Mesendoderm (in vitro differentiated cells): ENCODE data around the gene EEPD1.

Experiments used
- DNase-seq: peaks from one replicate; pipeline ENCODE4 v3.0.0; 2013
- H2AK5ac ChIP-seq: 2 replicates; pipeline ENCODE4 v1.6.1; 2013; ENCODE audit warnings: low read length, inconsistent platforms
- H2BK120ac ChIP-seq: 2 replicates; pipeline ENCODE4 v1.6.1; 2013; ENCODE audit warnings: low read depth, mild to moderate bottlenecking, low read length, moderate library complexity, mixed read lengths
- H2BK15ac ChIP-seq: replicated peaks from 2 replicates; pipeline ENCODE4 v1.6.1; 2013; ENCODE audit warnings: low read depth, mild to moderate bottlenecking, moderate library complexity
- H2BK5ac ChIP-seq: 2 replicates; pipeline ENCODE4 v1.6.1; 2013; ENCODE audit warnings: low read length, inconsistent platforms
- H3K18ac ChIP-seq: 2 replicates; pipeline ENCODE4 v1.6.1; 2013; ENCODE audit warnings: mild to moderate bottlenecking, low read length, mixed read lengths
- H3K23ac ChIP-seq: one replicate; pipeline ENCODE4 v1.6.1; 2013; ENCODE audit warnings: low read length
- H3K27ac ChIP-seq: 2 replicates; pipeline ENCODE4 v1.5.1; 2013; ENCODE audit warnings: low read depth, mild to moderate bottlenecking, inconsistent platforms, low read length, moderate library complexity
- H3K27me3 ChIP-seq: 2 replicates; pipeline ENCODE4 v1.6.1; 2013; ENCODE audit warnings: low read length, control low read depth, mild to moderate bottlenecking, inconsistent platforms; ENCODE audit not compliant: insufficient read depth, poor library complexity
- H3K36me3 ChIP-seq: 2 replicates; pipeline ENCODE4 v1.6.1; 2013; ENCODE audit warnings: low read length, inconsistent platforms; ENCODE audit not compliant: control insufficient read depth, insufficient read depth
- H3K4ac ChIP-seq: one replicate; pipeline ENCODE4 v1.6.1; 2013; ENCODE audit warnings: low read depth, mild to moderate bottlenecking, low read length, moderate library complexity
- H3K4me1 ChIP-seq: 2 replicates; pipeline ENCODE4 v1.6.1; 2013; ENCODE audit warnings: low read depth, low read length, inconsistent platforms; ENCODE audit not compliant: control insufficient read depth
- H3K4me2 ChIP-seq: 2 replicates; pipeline ENCODE4 v1.6.1; 2013; ENCODE audit warnings: low read length
- H3K4me3 ChIP-seq: 2 replicates; pipeline ENCODE4 v1.5.1; 2013; ENCODE audit warnings: mild to moderate bottlenecking, low read length
- H3K56ac ChIP-seq: one replicate; pipeline ENCODE4 v1.6.1; 2013; ENCODE audit warnings: low read length
- H3K79me1 ChIP-seq: 2 replicates; pipeline ENCODE4 v1.6.1; 2013; ENCODE audit warnings: low read length, inconsistent platforms
- H3K79me2 ChIP-seq: 2 replicates; pipeline ENCODE4 v1.6.1; 2013; ENCODE audit warnings: mild to moderate bottlenecking, low read length; ENCODE audit not compliant: control insufficient read depth, insufficient read depth
- H3K9ac ChIP-seq: 2 replicates; pipeline ENCODE4 v1.6.1; 2013; ENCODE audit warnings: low read length, inconsistent platforms
- H4K5ac ChIP-seq: one replicate; pipeline ENCODE4 v1.6.1; 2013; ENCODE audit warnings: low read length
- H4K8ac ChIP-seq: one replicate; pipeline ENCODE4 v1.6.1; 2013; ENCODE audit warnings: low read depth, mild to moderate bottlenecking, control low read depth, low read length, moderate library complexity
- WGBS: extraction: QIAGEN DNeasy Blood & Tissue Kit; methylation state at CpG from one replicate; pipeline ENCODE4 v1.1.7; 2013; ENCODE audit warnings: low lambda C conversion rate, missing lambda C conversion rate; ENCODE audit not compliant: insufficient coverage; ENCODE audit errors: extremely low coverage; 5-methylcytosine and 5-hydroxymethylcytosine counted together

EEPD1 gene

GRCh38 chr7:36141351-36141750, 11.7 kb upstream of the EEPD1 start:
- H2BK5ac ChIP-seq, result no peak overlapping the region
- no peak overlapping the region for H3K56ac ChIP-seq
- H2BK120ac ChIP-seq, result no peak overlapping the region
- H2BK15ac ChIP-seq, result no peak overlapping the region
- H3K18ac ChIP-seq, result no peak overlapping the region
- no peaks in the 10 kb centered on the region for H3K4me1 ChIP-seq
- H3K4me3 ChIP-seq, result no peak overlapping the region
- no peak overlapping the region for H4K5ac ChIP-seq
- no peak for DNase-seq
- no peaks in the 10 kb centered on the region for H3K27me3 ChIP-seq
- H4K8ac ChIP-seq, result no peak overlapping the region
- no peaks in the 10 kb centered on the region for H3K79me1 ChIP-seq
- no peaks in the 10 kb centered on the region for H3K36me3 ChIP-seq
- H3K27ac ChIP-seq, result no peak overlapping the region
- no peak overlapping the region for H3K23ac ChIP-seq
- no peak overlapping the region for H2AK5ac ChIP-seq
- H3K4me2 ChIP-seq, result no peak overlapping the region
- no peak overlapping the region for H3K4ac ChIP-seq
- H3K9ac ChIP-seq, result no peak overlapping the region
- no peaks in the 10 kb centered on the region for H3K79me2 ChIP-seq
- WGBS, result no CpG with 5 or more reads among the region's 1 CpG

GRCh38 chr7:36141850-36142249, 11.2 kb upstream of the EEPD1 start:
- no peak overlapping the region for H3K4me3 ChIP-seq
- no peak overlapping the region for H3K18ac ChIP-seq
- DNase-seq, result no peak
- H3K4ac ChIP-seq, result no peak overlapping the region
- no peak overlapping the region for H3K23ac ChIP-seq
- H3K56ac ChIP-seq, result no peak overlapping the region
- H3K27me3 ChIP-seq, result no peaks in the 10 kb centered on the region
- no peaks in the 10 kb centered on the region for H3K79me1 ChIP-seq
- no peak overlapping the region for H4K8ac ChIP-seq
- no peak overlapping the region for H2AK5ac ChIP-seq
- no peaks in the 10 kb centered on the region for H3K36me3 ChIP-seq
- no peak overlapping the region for H4K5ac ChIP-seq
- H3K79me2 ChIP-seq, result no peaks in the 10 kb centered on the region
- no peak overlapping the region for H2BK15ac ChIP-seq
- H3K4me2 ChIP-seq, result no peak overlapping the region
- no peak overlapping the region for H2BK5ac ChIP-seq
- no peaks in the 10 kb centered on the region for H3K4me1 ChIP-seq
- no peak overlapping the region for H3K9ac ChIP-seq
- H3K27ac ChIP-seq, result no peak overlapping the region
- H2BK120ac ChIP-seq, result no peak overlapping the region

GRCh38 chr7:36144189-36144588, 8.9 kb upstream of the EEPD1 start:
- Histone ChIP-seq H3K4me2 (no peak overlapping the region), H3K27me3 (no peaks in the 10 kb centered on the region), H4K8ac (no peak overlapping the region), H2BK120ac (no peak overlapping the region), H3K23ac (no peak overlapping the region), H3K18ac (no peak overlapping the region), H4K5ac (no peak overlapping the region), H3K9ac (no peak overlapping the region), H3K4me1 (no peaks in the 10 kb centered on the region), H2AK5ac (no peak overlapping the region), H3K4ac (no peak overlapping the region), H3K4me3 (no peak overlapping the region), H3K79me2 (no peaks in the 10 kb centered on the region), H2BK5ac (no peak overlapping the region), H2BK15ac (no peak overlapping the region), H3K27ac (no peak overlapping the region), H3K56ac (no peak overlapping the region), H3K36me3 (no peaks in the 10 kb centered on the region), H3K79me1 (no peaks in the 10 kb centered on the region)
- no peak for DNase-seq

- Histone ChIP-seq H4K5ac (no peak overlapping the region), H3K27me3 (no peaks in the 10 kb centered on the region), H3K23ac (no peak overlapping the region), H3K4me1 (no peaks in the 10 kb centered on the region), H2AK5ac (no peak overlapping the region), H3K9ac (no peak overlapping the region), H3K4ac (no peak overlapping the region), H3K27ac (no peak overlapping the region), H3K56ac (no peak overlapping the region), H3K4me3 (no peak overlapping the region), H4K8ac (no peak overlapping the region), H2BK120ac (no peak overlapping the region), H3K36me3 (no peaks in the 10 kb centered on the region), H3K4me2 (no peak overlapping the region), H3K18ac (no peak overlapping the region), H3K79me1 (no peaks in the 10 kb centered on the region), H2BK5ac (no peak overlapping the region), H3K79me2 (no peaks in the 10 kb centered on the region), H2BK15ac (no peak overlapping the region)
- WGBS, result no CpG with 5 or more reads among the region's 1 CpG
- DNase-seq, result no peak
These were observed 7.4 kb upstream of the EEPD1 start for GRCh38 chr7:36145686-36146085.

- no peak overlapping the region for H3K23ac ChIP-seq
- WGBS, result no CpG with 5 or more reads among the region's 4 CpGs
These were observed 5.7 kb upstream of the EEPD1 start for GRCh38 chr7:36147361-36147760.

GRCh38 chr7:36148422-36149065, 4.5 kb upstream of the EEPD1 start:
- Histone ChIP-seq H3K27ac (no peak overlapping the region), H4K8ac (no peak overlapping the region), H3K79me2 (no peaks in the 10 kb centered on the region), H2BK15ac (no peak overlapping the region), H3K4me2 (no peak overlapping the region), H3K56ac (no peak overlapping the region), H2AK5ac (no peak overlapping the region), H3K4ac (no peak overlapping the region), H2BK5ac (no peak overlapping the region), H3K79me1 (no peaks in the 10 kb centered on the region), H3K23ac (no peak overlapping the region), H3K27me3 (no peaks in the 10 kb centered on the region), H3K9ac (no peak overlapping the region), H3K18ac (no peak overlapping the region), H2BK120ac (no peak overlapping the region), H3K4me1 (no peaks in the 10 kb centered on the region), H3K36me3 (no peaks in the 10 kb centered on the region), H4K5ac (no peak overlapping the region), H3K4me3 (no peak overlapping the region)
- no peak for DNase-seq
- WGBS, result no CpG with 5 or more reads among the region's 4 CpGs

More at GRCh38 chr7:36147361-36147760, 5.7 kb upstream of the EEPD1 start:
- H4K5ac ChIP-seq, result no peak overlapping the region
- H2BK5ac ChIP-seq, result no peak overlapping the region
- no peaks in the 10 kb centered on the region for H3K27me3 ChIP-seq
- no peaks in the 10 kb centered on the region for H3K79me1 ChIP-seq
- H3K79me2 ChIP-seq, result no peaks in the 10 kb centered on the region
- no peak overlapping the region for H3K4ac ChIP-seq
- H3K18ac ChIP-seq, result no peak overlapping the region
- no peak overlapping the region for H2BK15ac ChIP-seq
- H2BK120ac ChIP-seq, result no peak overlapping the region
- no peak overlapping the region for H3K27ac ChIP-seq
- no peaks in the 10 kb centered on the region for H3K4me1 ChIP-seq
- DNase-seq, result no peak
- no peak overlapping the region for H3K4me3 ChIP-seq
- H4K8ac ChIP-seq, result no peak overlapping the region
- no peak overlapping the region for H3K56ac ChIP-seq
- no peak overlapping the region for H2AK5ac ChIP-seq
- no peak overlapping the region for H3K9ac ChIP-seq
- no peak overlapping the region for H3K4me2 ChIP-seq
- H3K36me3 ChIP-seq, result no peaks in the 10 kb centered on the region
